ENCODE measurements around the gene SHMT1.
A peak's percentile ranks its signal among the peaks of the same experiment; 100 is the strongest.
"Not testable (repeated sequence)": the region's sequence is repeated elsewhere in the genome, so short reads cannot be mapped to it uniquely, and the experiment has no call there.

SHMT1 gene

GRCh38 chr17:18363101-18364049 is at the start of gene SHMT1:
TSS of gene SHMT1 (minus strand) at chr17:18363550. CDS start at chr17:18355981, 7,569 bp downstream.
- Histone ChIP-seq H3K9ac (ENCODE audit: low read depth, low read length, poor library complexity, severe bottlenecking) (peak within 1 kb of the TSS; percentile 94), H3K9me3 (ENCODE audit: insufficient read depth, low read depth, low read length) (no peaks in the 10 kb centered on the region)
- no peak; the same call in 1 of the 2 replicates for TF ChIP-seq CTCF (conservative IDR thresholded peaks at IDR 0.05; ENCODE audit: low read length)
- TF ChIP-seq EZH2phosphoT487 (IDR thresholded peaks at IDR 0.05; ENCODE audit: borderline replicate concordance), result no peak

GRCh38 chr17:18412001-18412538 is 48.7 kb upstream of the SHMT1 start:
- H3F3A ChIP-seq (ENCODE audit: low read depth); H3K4me1 ChIP-seq (ENCODE audit: insufficient read depth, low read length, poor library complexity, severe bottlenecking); H3K4me2 ChIP-seq (ENCODE audit: low read depth, low read length, poor library complexity, severe bottlenecking); H3K36me3 ChIP-seq (ENCODE audit: insufficient read depth, low read length); H3K9me2 ChIP-seq (replicated peaks; ENCODE audit: low read depth, low read length); H3K9me3 ChIP-seq (ENCODE audit: insufficient read depth, low read depth, low read length); H2AFZ ChIP-seq (ENCODE audit: low read length); H3K27me3 ChIP-seq (ENCODE audit: insufficient read depth, low read length, poor library complexity, severe bottlenecking); H4K20me1 ChIP-seq (ENCODE audit: insufficient read depth, low read length, poor library complexity, severe bottlenecking): not testable (repeated sequence)
- Histone ChIP-seq H3K9ac (ENCODE audit: low read depth, low read length, poor library complexity, severe bottlenecking) (peak overlapping the region; percentile 97), H3K4me3 (ENCODE audit: low read length, poor library complexity, severe bottlenecking) (peak overlapping the region; percentile 86), H3K79me2 (ENCODE audit: insufficient read depth, low read length) (peaks cover 25% of the 10 kb centered on the region)

More at GRCh38 chr17:18363101-18364049, at the start of gene SHMT1:
- H3K4me3 ChIP-seq (ENCODE audit: low read length, poor library complexity, severe bottlenecking), result peak within 1 kb of the TSS; percentile 92
- H4K20me1 ChIP-seq (ENCODE audit: insufficient read depth, low read length, poor library complexity, severe bottlenecking), result peaks cover 6% of the 10 kb centered on the region
- peak within 1 kb of the TSS; percentile 100 for H3K4me2 ChIP-seq (ENCODE audit: low read depth, low read length, poor library complexity, severe bottlenecking)
- peak within 1 kb of the TSS; percentile 98 for H2AFZ ChIP-seq (ENCODE audit: low read length)
- H3K79me2 ChIP-seq (ENCODE audit: insufficient read depth, low read length), result peaks cover 49% of the 10 kb centered on the region
- H3K27me3 ChIP-seq (ENCODE audit: insufficient read depth, low read length, poor library complexity, severe bottlenecking), result no peaks in the 10 kb centered on the region
- no peaks in the 10 kb centered on the region for H3F3A ChIP-seq (ENCODE audit: low read depth)
- H3K4me1 ChIP-seq (ENCODE audit: insufficient read depth, low read length, poor library complexity, severe bottlenecking), result peaks cover 13% of the 10 kb centered on the region
- H3K36me3 ChIP-seq (ENCODE audit: insufficient read depth, low read length), result no peaks in the 10 kb centered on the region
- no peaks in the 10 kb centered on the region for H3K9me2 ChIP-seq (replicated peaks; ENCODE audit: low read depth, low read length)

- not testable (repeated sequence) for H3K9me2 ChIP-seq (replicated peaks; ENCODE audit: low read depth, low read length); H3F3A ChIP-seq (ENCODE audit: low read depth); H3K9me3 ChIP-seq (ENCODE audit: insufficient read depth, low read depth, low read length); H3K4me1 ChIP-seq (ENCODE audit: insufficient read depth, low read length, poor library complexity, severe bottlenecking); H3K27me3 ChIP-seq (ENCODE audit: insufficient read depth, low read length, poor library complexity, severe bottlenecking); H4K20me1 ChIP-seq (ENCODE audit: insufficient read depth, low read length, poor library complexity, severe bottlenecking); H3K36me3 ChIP-seq (ENCODE audit: insufficient read depth, low read length)
- H3K4me2 ChIP-seq (ENCODE audit: low read depth, low read length, poor library complexity, severe bottlenecking), result peak overlapping the region; percentile 27
- peak overlapping the region; percentile 75; the same call in 1 of the 2 replicates for H2AFZ ChIP-seq (ENCODE audit: low read length)
- peak overlapping the region; percentile 86 for H3K4me3 ChIP-seq (ENCODE audit: low read length, poor library complexity, severe bottlenecking)
- peak overlapping the region; percentile 97 for H3K9ac ChIP-seq (ENCODE audit: low read depth, low read length, poor library complexity, severe bottlenecking)
- H3K79me2 ChIP-seq (ENCODE audit: insufficient read depth, low read length), result peaks cover 25% of the 10 kb centered on the region
Measured at GRCh38 chr17:18411377-18411864, 48.1 kb upstream of the SHMT1 start.

GRCh38 chr17:18410736-18411135 is 47.4 kb upstream of the SHMT1 start:
- not testable (repeated sequence) for H4K20me1 ChIP-seq (ENCODE audit: insufficient read depth, low read length, poor library complexity, severe bottlenecking); H2AFZ ChIP-seq (ENCODE audit: low read length); H3K36me3 ChIP-seq (ENCODE audit: insufficient read depth, low read length); H3F3A ChIP-seq (ENCODE audit: low read depth); H3K9me2 ChIP-seq (replicated peaks; ENCODE audit: low read depth, low read length); H3K9me3 ChIP-seq (ENCODE audit: insufficient read depth, low read depth, low read length); H3K4me1 ChIP-seq (ENCODE audit: insufficient read depth, low read length, poor library complexity, severe bottlenecking); H3K27me3 ChIP-seq (ENCODE audit: insufficient read depth, low read length, poor library complexity, severe bottlenecking)
- Histone ChIP-seq H3K9ac (ENCODE audit: low read depth, low read length, poor library complexity, severe bottlenecking) (peak overlapping the region; percentile 97), H3K4me2 (ENCODE audit: low read depth, low read length, poor library complexity, severe bottlenecking) (peak overlapping the region; percentile 68), H3K79me2 (ENCODE audit: insufficient read depth, low read length) (peaks cover 25% of the 10 kb centered on the region), H3K4me3 (ENCODE audit: low read length, poor library complexity, severe bottlenecking) (peak overlapping the region; percentile 74)

GRCh38 chr17:18409321-18409720 is 46.0 kb upstream of the SHMT1 start:
- peak overlapping the region; percentile 68 for H3K4me2 ChIP-seq (ENCODE audit: low read depth, low read length, poor library complexity, severe bottlenecking)
- not testable (repeated sequence) for H3K9me2 ChIP-seq (replicated peaks; ENCODE audit: low read depth, low read length); H3F3A ChIP-seq (ENCODE audit: low read depth)

GRCh38 chr17:18408906-18409305 is 45.6 kb upstream of the SHMT1 start:
- not testable (repeated sequence) for H3K9me3 ChIP-seq (ENCODE audit: insufficient read depth, low read depth, low read length); H3K27me3 ChIP-seq (ENCODE audit: insufficient read depth, low read length, poor library complexity, severe bottlenecking); H3K9me2 ChIP-seq (replicated peaks; ENCODE audit: low read depth, low read length); H2AFZ ChIP-seq (ENCODE audit: low read length); H3K36me3 ChIP-seq (ENCODE audit: insufficient read depth, low read length); H4K20me1 ChIP-seq (ENCODE audit: insufficient read depth, low read length, poor library complexity, severe bottlenecking); H3F3A ChIP-seq (ENCODE audit: low read depth); H3K4me1 ChIP-seq (ENCODE audit: insufficient read depth, low read length, poor library complexity, severe bottlenecking)
- Histone ChIP-seq H3K9ac (ENCODE audit: low read depth, low read length, poor library complexity, severe bottlenecking) (peak overlapping the region; percentile 20), H3K79me2 (ENCODE audit: insufficient read depth, low read length) (peaks cover 25% of the 10 kb centered on the region), H3K4me3 (ENCODE audit: low read length, poor library complexity, severe bottlenecking) (peak overlapping the region; percentile 62), H3K4me2 (ENCODE audit: low read depth, low read length, poor library complexity, severe bottlenecking) (peak overlapping the region; percentile 68)

More at GRCh38 chr17:18409321-18409720, 46.0 kb upstream of the SHMT1 start:
- H2AFZ ChIP-seq (ENCODE audit: low read length); H3K36me3 ChIP-seq (ENCODE audit: insufficient read depth, low read length); H3K4me1 ChIP-seq (ENCODE audit: insufficient read depth, low read length, poor library complexity, severe bottlenecking); H3K27me3 ChIP-seq (ENCODE audit: insufficient read depth, low read length, poor library complexity, severe bottlenecking); H4K20me1 ChIP-seq (ENCODE audit: insufficient read depth, low read length, poor library complexity, severe bottlenecking); H3K9me3 ChIP-seq (ENCODE audit: insufficient read depth, low read depth, low read length): not testable (repeated sequence)
- Histone ChIP-seq H3K79me2 (ENCODE audit: insufficient read depth, low read length) (peaks cover 25% of the 10 kb centered on the region), H3K4me3 (ENCODE audit: low read length, poor library complexity, severe bottlenecking) (peak overlapping the region; percentile 62), H3K9ac (ENCODE audit: low read depth, low read length, poor library complexity, severe bottlenecking) (peak overlapping the region; percentile 20)
